ENCODE measurements around the gene SCG5. TPM values are rescaled to one million over a fixed set of nuclear protein-coding genes. Genes with fewer than 3 reads are reported as not detected.

Gene SCG5, protein sequence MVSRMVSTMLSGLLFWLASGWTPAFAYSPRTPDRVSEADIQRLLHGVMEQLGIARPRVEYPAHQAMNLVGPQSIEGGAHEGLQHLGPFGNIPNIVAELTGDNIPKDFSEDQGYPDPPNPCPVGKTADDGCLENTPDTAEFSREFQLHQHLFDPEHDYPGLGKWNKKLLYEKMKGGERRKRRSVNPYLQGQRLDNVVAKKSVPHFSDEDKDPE
- total RNA-seq (2014; rRNA removed; shearing (Covaris generic)), result 13.6 and 13.9 TPM in 2 replicates

DNA sequence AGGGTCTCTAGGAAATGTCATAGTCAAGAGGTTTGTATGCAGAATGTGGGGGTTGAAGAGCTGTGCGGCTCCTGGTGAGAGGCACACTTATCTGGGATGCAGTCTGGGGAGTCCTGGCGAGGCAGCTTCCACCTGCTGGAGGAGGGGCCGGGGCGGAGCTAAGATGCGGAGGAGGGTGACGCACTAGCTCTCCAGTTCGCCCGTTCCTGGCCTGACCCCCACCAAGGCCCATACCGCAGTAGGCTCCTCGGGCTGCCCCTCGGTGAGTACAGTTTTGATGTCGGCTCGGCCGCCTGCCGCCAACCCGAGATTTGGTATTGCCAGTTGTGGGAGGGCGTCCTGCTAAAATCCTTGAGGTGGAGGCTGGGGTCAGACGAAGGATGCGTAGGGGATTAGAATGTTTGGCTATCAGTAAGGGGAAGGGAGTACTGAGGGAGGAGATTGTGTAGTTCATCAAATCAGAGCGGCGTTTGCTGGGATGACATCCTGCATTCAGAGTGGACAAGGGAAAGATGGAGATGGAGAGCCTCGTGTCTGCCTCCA is at the start of gene SCG5:
Gene SCG5, plus strand, starts transcription at position 194 of the 543 bp plus-strand sequence. CDS start 1,883 bp downstream, outside the sequence.

DNA sequence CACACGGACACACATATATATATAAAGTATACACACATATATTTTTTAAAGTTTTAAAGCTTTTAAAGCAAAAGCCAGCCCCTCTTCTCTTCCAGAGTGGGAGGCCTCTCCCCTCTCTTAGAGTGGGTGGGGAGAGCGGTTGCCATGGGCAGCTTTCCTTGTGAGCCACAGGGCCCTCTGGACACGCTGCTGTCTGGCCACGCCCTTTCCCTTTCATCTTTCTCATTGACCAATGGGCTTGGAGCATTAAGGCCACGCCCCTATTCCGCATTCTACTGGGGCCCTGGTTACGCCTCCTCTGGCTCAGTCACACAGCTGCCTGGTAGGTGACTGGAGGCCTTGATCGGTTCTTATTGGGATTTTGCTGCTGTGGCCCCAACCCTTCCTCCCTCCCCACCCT is 48.4 kb upstream of the SCG5 start, which contains the start of gene GOLGA8N:
Gene GOLGA8N, plus strand, starts transcription at position 306 of the 400 bp plus-strand sequence.

GRCh38 chr15:32615051-32615870 is 26.2 kb upstream of the SCG5 start, which contains the start of gene ARHGAP11A:
Gene ARHGAP11A (plus strand): TSS chr15:32615504. CDS start chr15:32616212, 708 bp downstream.

GRCh38 chr15:32717426-32718226 is 76.1 kb downstream of the SCG5 start, which contains the start of gene GREM1:
Gene GREM1 (plus strand): TSS chr15:32718004. CDS start chr15:32730691, 12,687 bp downstream.

Small RNA genes lying within 50 kb of the gene (small RNA-seq; reads per million reads assigned to genes)
- not detected for gene RN7SL286P

Other genes starting within 250 kb of the SCG5 start
- not detected in 2 replicates for gene GOLGA8K, start 238.4 kb upstream of the SCG5 start, total RNA-seq (2014; rRNA removed; shearing (Covaris generic))
- 0.32 and 0.38 TPM in 2 replicates for gene GOLGA8O, start 186.1 kb upstream of the SCG5 start, total RNA-seq (2014; rRNA removed; shearing (Covaris generic))
- 0.04 and 0.16 TPM in 2 replicates for gene GOLGA8N, start 48.3 kb upstream of the SCG5 start, total RNA-seq (2014; rRNA removed; shearing (Covaris generic))
- gene ARHGAP11A, start 26.2 kb upstream of the SCG5 start, total RNA-seq (2014; rRNA removed; shearing (Covaris generic)), result 35.0 and 42.3 TPM in 2 replicates
- gene GREM1, start 76.3 kb downstream of the SCG5 start, total RNA-seq (2014; rRNA removed; shearing (Covaris generic)), result not detected in 2 replicates